ENCODE measurements around the gene UQCR11. TPM values are rescaled to one million over a fixed set of nuclear protein-coding genes. Genes with fewer than 3 reads are reported as not detected.

Gene UQCR11
- total and polyA plus RNA-seq, 2 experiments from 2014 or later, result 73.6 to 1,116 TPM

DNA sequence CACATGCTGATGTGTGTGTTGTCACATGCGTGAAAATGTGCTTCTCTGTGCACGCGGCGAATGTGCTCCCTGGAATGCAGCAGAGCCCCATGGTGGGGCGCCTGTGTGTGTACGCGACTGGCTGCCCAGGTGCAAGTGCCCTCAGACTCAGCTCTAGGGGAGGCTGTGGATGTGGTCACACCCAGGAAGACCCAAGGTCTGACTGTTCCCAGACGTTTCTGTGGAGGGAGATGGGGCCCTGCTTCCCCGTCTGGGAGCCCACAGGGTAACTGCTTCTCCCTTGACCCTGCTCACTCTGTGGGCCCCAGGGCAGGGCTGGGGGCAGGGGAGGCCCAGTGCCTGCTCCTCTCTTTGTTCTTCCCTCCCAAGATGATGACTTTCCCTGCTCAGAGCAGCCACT is 7.9 kb upstream of the UQCR11 start:
- Histone ChIP-seq H3K36me3 (peaks cover 29% of the 10 kb centered on the region), H3K4me1 (ENCODE audit: low read depth) (no peaks in the 10 kb centered on the region), H3K27me3 (no peaks in the 10 kb centered on the region), H3K4me3 (no peak overlapping the region), H3K9me3 (ENCODE audit: low read depth) (no peaks in the 10 kb centered on the region), H3K27ac (peak overlapping the region; percentile 74)
- DNase-seq (ENCODE audit: low read depth in 1 of 2, low spot score in 1 of 2), result peak in 1 of 2 donors; percentile 40
- TF ChIP-seq, protein P1, sequence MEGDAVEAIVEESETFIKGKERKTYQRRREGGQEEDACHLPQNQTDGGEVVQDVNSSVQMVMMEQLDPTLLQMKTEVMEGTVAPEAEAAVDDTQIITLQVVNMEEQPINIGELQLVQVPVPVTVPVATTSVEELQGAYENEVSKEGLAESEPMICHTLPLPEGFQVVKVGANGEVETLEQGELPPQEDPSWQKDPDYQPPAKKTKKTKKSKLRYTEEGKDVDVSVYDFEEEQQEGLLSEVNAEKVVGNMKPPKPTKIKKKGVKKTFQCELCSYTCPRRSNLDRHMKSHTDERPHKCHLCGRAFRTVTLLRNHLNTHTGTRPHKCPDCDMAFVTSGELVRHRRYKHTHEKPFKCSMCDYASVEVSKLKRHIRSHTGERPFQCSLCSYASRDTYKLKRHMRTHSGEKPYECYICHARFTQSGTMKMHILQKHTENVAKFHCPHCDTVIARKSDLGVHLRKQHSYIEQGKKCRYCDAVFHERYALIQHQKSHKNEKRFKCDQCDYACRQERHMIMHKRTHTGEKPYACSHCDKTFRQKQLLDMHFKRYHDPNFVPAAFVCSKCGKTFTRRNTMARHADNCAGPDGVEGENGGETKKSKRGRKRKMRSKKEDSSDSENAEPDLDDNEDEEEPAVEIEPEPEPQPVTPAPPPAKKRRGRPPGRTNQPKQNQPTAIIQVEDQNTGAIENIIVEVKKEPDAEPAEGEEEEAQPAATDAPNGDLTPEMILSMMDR (IDR thresholded peaks at IDR 0.05; ENCODE audit: low read depth, low read length), result no peak

DNA sequence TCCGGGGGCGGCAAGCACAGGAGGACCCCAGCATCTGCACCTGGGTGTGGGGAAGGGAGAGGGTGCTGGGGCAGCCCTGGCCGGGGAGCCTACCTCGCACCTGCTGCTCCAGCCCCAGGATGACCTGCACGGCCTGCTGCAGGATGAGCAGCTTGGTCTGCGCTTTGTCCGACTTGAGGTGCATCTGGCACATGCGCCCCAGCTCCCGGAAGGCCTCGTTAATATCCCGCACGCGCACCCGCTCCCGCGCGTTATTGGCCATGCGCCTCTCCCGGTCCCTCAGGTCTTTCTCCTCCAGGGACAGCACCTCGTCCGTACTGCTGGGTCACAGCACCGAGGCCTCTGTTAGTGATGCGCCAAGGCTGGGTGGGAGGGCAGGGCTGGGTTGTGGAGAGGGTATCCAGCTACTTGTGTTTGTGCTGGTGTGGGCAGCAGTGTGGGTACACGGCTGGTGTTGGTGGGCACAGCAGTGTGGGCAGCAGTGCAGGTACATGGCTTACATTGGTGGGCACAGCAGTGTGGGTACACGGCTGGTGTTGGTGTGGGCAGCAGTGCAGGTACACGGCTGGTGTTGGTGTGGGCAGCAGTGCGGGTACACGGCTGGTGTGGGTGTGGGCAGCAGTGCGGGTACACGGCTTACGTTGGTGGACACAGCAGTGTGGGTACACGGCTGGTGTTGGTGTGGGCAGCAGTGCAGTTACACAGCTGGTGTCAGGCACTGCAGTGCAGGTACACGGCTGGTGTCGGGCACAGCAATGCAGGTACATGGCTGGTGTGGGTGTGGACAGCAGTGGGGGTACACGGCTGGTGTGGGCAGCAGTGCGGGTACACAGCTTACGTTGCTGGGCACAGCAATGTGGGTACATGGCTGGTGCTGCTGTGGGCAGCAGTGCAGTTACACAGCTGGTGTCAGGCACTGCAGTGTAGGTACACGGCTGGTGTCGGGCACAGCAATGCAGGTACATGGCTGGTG is 7.1 kb upstream of the UQCR11 start:
- Histone ChIP-seq H3K4me1 (ENCODE audit: low read depth) (no peaks in the 10 kb centered on the region), H3K9me3 (ENCODE audit: low read depth) (no peaks in the 10 kb centered on the region), H3K4me3 (no peak overlapping the region), H3K36me3 (peaks cover 29% of the 10 kb centered on the region), H3K27me3 (no peaks in the 10 kb centered on the region), H3K27ac (peak overlapping the region; percentile 74)
- TF ChIP-seq, protein P1 (IDR thresholded peaks at IDR 0.05; ENCODE audit: low read depth, low read length), result no peak
- DNase-seq (ENCODE audit: low read depth in 1 of 2, low spot score in 1 of 2), result no peak

DNA sequence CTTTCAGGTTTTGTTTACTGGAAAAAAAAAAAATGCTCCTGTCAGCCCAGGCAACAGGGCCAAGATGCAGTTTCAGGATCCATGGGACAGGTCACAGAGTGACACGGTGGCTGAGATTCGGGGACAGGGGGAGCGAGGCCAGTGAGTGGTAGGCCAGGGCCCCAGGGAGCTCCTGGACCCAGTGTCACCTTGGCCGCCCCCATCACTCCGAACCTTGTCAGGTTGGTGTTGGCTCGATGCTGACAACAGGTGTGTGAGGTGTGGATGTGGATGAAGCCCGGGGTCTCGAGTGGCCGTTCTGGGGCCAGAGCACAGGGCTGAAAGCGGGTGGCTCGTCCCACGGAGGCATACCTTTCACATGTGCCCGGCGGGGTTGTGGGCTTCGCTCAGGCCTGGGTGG is 6.1 kb upstream of the UQCR11 start:
- peaks cover 29% of the 10 kb centered on the region for H3K36me3 ChIP-seq
- DNase-seq (ENCODE audit: low read depth in 1 of 2, low spot score in 1 of 2), result no peak
- no peaks in the 10 kb centered on the region for H3K27me3 ChIP-seq
- no peak overlapping the region for H3K4me3 ChIP-seq
- H3K4me1 ChIP-seq (ENCODE audit: low read depth), result no peaks in the 10 kb centered on the region
- H3K27ac ChIP-seq, result no peak overlapping the region
- H3K9me3 ChIP-seq (ENCODE audit: low read depth), result no peaks in the 10 kb centered on the region
- TF ChIP-seq, protein P1 (IDR thresholded peaks at IDR 0.05; ENCODE audit: low read depth, low read length), result no peak

DNA sequence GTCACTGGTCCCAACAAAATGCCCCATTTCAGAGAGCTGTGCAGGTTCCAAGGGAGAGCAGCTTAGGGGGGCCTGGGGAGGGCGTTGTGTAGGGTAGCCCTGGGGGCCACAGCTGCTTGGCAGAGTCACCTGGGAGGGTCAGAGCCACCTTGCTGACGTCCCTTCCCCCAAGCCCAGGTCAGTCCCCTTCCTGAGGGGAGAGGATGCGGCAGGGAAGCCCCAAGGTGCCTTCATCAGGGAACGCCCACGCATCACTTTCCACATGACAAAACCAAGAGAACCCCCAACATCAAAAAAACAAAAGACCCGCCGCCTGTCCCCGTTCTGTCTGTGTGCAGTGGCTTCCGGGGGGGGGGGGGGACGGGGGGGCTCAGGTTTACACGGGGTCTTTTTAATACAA is 5.3 kb upstream of the UQCR11 start:
- TF ChIP-seq, protein P1 (IDR thresholded peaks at IDR 0.05; ENCODE audit: low read depth, low read length), result no peak
- Histone ChIP-seq H3K4me3 (no peak overlapping the region), H3K36me3 (peaks cover 25% of the 10 kb centered on the region), H3K27ac (no peak overlapping the region), H3K27me3 (no peaks in the 10 kb centered on the region), H3K9me3 (ENCODE audit: low read depth) (no peaks in the 10 kb centered on the region), H3K4me1 (ENCODE audit: low read depth) (no peaks in the 10 kb centered on the region)
- DNase-seq (ENCODE audit: low read depth in 1 of 2, low spot score in 1 of 2), result no peak

DNA sequence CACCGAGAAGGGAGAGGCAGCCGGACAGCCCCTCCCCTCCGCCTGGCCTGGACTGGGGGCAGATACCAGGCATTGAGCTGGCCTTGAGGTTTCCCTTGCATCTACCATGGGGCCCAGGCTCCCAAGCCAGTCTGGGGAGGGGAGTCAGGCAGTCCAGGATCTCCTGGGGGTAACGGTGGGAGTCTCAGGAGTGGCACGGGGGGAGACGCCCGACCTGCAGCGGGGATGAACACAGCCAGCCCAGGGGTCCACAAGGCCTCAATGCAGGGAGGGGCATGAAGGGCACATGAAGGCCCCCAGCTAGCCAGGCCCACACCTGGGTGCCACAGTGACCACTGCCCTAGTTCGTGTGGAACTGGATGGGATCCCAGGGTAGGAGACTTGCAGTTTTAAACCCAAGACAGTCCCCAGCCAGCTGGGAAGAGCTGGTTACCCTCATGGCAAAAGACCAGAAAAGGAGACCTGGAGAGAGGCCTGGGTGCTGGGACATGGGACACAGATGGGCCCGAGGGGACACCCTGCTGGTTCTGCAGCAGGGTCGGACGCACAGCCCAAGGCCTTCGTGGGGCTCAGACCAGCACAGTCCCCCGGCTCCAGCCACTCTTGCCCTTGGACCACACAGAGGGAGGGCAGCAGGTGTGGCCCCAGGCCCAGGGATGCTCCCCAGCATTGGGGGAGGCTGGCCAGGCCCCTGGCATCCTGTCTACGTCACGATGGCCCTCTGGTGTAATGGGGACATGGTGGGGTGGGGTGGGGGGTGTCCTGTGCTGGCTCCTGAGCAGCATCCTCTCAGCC is 4.6 kb upstream of the UQCR11 start:
- Histone ChIP-seq H3K4me1 (ENCODE audit: low read depth) (no peaks in the 10 kb centered on the region), H3K27ac (peak overlapping the region; percentile 16), H3K36me3 (peaks cover 18% of the 10 kb centered on the region), H3K4me3 (no peak overlapping the region), H3K9me3 (ENCODE audit: low read depth) (no peaks in the 10 kb centered on the region), H3K27me3 (no peaks in the 10 kb centered on the region)
- no peak for DNase-seq (ENCODE audit: low read depth in 1 of 2, low spot score in 1 of 2)
- TF ChIP-seq, protein P1 (IDR thresholded peaks at IDR 0.05; ENCODE audit: low read depth, low read length), result no peak
